ENCODE results near the gene RWDD1.

Gene RWDD1

GRCh38 chr6:116570856-116571682, at the start of gene RWDD1:
RWDD1 (plus strand) TSS chr6:116571504; CDS start chr6:116571583, 79 bp downstream.
- peak; percentile 92 for DNase-seq

DNA sequence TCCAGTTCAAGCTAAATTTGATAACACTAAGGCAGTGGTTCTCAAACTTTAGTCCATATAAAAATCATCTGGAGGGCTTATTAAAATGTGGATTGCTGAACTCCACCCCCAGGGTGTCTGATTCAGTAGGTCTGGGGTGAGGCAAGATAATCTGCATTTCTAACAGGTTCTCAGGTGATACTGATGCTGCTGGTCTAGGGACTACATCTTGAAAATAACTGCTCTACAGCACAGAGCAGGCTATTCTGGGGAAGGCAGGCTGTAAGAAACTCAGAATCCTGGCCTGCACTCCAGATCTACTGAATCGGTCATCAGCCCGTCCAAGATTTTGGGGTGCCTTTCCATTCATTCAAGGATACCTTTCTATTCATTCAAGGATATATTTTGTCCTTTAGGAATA, 48.4 kb upstream of the RWDD1 start:
- no peak for DNase-seq

DNA sequence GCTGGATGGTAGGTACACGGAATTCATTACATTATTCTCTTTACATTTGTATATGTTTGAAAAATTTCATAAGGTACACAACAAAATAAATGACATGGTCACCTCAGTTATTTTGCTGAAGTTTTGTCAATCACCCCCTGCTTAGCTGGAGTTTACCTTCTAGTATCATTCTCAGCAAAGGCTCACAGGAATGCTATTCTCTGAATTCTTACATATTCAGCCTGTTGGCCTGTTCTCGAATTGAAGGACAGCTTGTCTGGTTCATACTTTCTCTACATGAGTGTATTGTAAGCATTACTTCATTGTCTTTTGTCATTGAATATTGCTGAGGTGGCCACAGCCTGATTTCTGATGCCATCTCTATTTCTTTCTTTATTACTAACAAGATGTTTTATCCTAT, 47.1 kb upstream of the RWDD1 start:
- no peak for DNase-seq

- DNase-seq = no peak
These were observed 43.2 kb upstream of the RWDD1 start for GRCh38 chr6:116528133-116528532.

- DNase-seq = no peak
These were observed 42.5 kb upstream of the RWDD1 start for GRCh38 chr6:116528780-116529179.

DNA sequence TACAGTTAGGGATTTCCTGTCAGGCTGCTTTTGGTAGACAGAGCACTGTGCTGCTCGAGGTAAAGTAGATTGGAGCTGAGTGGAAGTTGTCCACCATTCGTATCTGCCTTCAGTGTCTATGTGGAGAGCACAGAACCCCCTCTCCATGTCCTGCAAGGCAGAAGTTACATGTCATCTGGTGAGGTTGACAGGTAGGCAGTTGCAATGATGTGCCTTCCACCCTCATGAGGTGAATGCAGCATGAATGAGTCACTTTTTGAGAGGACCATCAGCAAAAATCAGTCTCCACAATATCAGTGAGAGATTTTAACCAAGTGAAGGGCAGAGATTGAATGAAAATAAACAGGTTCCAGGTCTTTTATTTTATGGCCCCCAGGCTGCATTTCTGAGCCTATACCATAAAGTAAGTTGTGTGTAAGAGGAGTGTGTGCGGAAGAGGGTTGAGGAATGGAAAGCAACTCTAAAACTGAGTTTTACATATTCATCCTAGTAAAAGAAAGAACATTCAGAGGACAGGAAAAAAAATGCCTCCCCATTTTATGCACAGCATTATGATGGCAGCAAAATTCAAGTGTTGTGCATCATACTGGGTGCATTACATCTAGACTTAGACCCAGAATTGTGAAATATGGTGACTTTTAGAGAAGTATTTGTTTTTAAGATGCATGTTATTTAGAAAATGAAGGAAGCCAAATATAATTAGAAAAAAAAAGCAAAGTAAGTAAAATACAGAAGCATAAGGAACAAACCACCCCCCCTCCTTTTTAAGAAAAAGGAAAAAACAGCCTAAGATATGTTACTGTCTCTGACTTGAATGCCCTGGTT, 41.6 kb upstream of the RWDD1 start:
- no peak for DNase-seq

GRCh38 chr6:116530436-116530835, 40.9 kb upstream of the RWDD1 start:
- peak; percentile 67 for DNase-seq

GRCh38 chr6:116531675-116532570, 39.4 kb upstream of the RWDD1 start:
- DNase-seq = no peak

DNA sequence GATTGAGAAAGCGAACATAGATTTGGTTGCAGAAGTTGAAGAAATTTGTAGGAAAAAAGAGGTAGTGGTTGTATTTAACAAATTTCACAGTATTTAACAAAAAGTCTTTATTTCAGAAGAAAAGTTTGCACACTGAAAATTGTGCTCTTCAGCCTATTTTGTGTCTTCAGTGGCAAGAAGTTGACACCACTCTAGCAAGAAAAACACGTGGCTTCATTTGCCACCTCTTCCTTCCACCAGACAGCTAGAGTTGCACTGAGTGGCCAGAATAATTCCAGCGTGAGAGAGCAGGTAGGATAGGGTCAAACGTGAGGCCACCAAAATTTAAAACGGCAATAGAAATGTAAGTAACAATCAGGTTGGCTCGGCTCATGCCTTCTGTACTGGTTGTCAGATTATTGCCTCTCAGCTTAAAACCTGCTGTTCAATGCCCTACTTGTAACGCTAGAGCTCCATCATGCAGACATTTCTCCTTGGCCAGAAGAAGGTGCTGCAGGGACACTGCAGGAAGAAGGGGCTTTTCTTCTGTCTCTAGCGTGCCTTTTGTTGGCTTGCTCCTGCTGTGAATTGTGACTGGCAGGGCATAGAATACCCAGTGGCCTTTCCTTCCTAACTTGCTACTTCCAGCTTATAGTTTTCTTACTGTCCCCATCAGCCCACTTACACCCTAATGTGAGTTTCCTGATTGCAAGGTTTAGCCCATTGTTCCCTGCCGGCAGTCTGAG, 37.9 kb upstream of the RWDD1 start:
- DNase-seq = no peak

DNA sequence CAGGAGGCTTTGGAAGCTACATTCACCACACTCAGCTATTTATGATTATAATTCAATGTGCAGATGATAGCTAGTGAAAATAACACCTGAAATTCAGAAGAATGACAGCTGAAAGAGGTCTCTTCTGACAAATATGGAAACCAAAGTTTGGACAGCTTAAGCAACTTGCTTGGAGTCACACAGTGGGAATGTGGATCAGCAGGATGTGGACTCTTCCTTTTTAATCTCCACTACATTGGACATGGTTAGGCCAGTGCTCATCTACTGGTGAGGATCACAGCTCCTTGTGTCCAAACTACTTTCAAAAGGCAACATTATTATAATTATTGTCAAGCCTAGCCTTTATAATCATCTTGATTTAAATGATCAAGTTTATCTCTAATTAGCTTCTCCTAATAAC, 36.2 kb upstream of the RWDD1 start:
- no peak for DNase-seq

GRCh38 chr6:116536216-116536621, 35.1 kb upstream of the RWDD1 start:
- DNase-seq = no peak

DNA sequence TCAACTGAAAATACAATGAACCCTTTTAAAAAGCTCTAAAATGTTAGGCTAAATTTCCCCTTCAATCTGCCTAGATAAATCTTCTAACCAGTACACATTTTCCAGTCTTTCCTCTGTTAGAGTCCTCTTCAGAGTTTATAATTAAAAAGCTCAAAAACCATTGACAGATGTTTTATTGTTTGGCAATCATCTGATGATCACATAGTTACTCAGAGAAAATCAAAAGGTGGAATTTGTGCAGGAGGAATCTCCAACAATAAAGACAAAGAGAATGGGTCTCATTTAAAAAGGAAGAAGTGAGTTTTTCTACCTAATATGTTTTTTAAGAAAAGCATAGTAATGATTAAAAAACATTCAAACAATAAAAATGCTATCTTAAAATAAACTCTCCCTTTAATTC, 28.9 kb upstream of the RWDD1 start:
- no peak for DNase-seq

DNA sequence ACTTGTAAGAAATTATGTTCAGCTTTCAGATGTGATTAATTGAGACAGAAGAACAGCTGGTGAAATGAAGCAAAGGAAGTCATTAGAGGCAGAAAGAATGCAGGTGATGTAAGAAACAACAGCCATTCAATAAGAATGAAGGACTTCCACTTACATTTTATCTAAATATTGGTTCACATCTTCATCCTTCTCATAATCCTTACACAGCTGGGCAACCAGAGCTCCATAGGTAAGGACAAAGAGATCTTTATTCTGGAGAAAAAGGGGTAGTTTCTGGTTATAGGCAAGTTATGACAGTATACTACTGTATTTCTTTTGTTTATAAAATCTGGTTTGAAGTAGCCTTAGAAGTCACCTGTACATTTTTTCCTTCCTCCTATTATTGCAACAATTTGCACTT, 28.2 kb upstream of the RWDD1 start:
- DNase-seq = no peak

DNA sequence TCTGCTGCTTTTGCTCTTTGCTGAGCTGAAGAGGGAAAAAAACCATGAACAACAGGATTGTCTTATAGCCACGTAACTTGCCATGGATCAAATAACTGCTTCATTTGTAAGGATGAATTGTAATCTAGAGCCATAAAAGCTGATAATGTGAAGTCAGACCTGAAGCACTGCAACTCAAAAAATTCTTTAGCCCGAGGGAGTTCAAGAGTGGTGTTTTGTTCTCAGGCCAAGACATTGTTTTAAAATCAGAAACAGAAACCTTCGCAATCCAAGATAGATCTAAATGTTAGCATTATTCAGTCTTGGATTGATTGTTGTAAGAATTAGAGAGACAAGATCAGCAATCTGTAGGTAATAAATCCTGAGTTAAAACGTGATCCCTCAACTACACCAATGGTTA, 25.7 kb upstream of the RWDD1 start, which contains the start of gene TRAPPC3L:
Gene TRAPPC3L, minus strand, starts transcription at position 34 of the 400 bp plus-strand sequence. CDS start 170 bp downstream, outside the sequence.
- no peak for DNase-seq

GRCh38 chr6:116547358-116547757, 23.9 kb upstream of the RWDD1 start:
- no peak for DNase-seq

- no peak for DNase-seq
These were observed 20.5 kb upstream of the RWDD1 start for GRCh38 chr6:116550796-116551195.

DNA sequence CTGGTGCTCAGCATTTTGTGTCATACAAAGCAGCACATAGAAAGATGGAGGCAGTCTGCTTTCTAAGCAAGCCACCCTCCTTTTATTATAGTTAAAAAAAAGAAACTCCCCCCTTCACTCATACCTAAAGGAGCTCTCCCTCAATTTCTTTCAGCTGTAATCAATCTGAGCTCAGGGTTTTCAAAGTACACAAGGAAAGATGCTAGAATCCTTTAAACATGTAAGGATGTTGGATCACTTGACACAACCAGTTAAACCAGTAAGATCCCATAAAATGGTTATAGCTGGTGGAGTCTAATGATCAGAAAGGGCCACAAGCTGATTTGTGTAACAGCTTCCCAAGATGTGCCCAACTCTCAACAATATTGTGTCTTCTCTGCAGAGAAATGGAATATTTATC, 17.9 kb upstream of the RWDD1 start, which contains the start of gene CALHM4:
Gene CALHM4, plus strand, starts transcription at position 301 of the 400 bp plus-strand sequence. Its CDS starts 43 bp downstream, at position 344.
- DNase-seq = no peak

DNA sequence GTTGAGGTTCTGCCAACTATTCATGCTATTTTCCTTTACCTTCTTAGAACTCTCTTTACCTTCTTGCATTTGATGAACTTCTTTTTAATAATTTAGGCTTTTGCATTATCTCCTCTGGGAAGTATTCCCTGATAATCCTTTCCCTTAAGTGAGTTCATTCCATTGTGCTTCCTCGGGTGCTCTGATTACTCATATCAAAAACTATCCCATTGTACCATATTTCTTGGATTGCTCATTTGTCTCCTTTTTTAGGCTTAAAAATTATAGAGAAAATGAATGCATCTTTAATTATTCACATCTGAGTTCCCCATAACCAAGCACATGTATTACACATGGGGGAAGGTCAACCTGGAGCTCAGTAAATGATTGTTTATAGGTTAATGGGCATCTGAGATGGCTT, 15.2 kb upstream of the RWDD1 start:
- no peak for DNase-seq

DNA sequence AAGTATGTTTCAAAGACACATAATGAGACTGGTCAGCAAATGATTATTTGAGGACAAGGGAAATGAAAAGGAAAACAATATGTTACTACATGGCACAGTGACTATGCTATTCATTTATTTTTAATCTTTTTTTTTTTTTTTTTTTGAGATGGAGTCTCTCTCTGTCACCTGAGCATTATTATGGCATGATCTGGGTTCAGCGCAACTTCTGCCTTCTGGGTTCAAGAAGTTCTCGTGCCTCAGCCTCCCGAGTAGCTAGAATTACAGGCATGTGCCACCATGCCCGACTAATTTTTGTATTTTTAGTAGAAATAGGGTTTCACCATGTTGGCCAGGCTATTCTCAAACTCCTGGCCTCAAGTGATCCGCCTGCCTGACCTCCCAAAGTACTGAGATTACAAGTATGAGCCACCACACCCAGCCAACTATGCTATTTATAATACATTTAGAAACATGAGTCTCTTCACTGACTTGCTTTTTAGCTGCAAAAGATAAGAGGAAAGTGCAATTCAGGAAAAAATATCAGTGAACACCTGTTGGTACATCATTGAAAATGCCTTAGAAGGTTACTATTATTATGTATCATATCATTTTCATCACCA, 14.4 kb upstream of the RWDD1 start:
- no peak for DNase-seq

- DNase-seq = no peak
These were observed 13.4 kb upstream of the RWDD1 start for GRCh38 chr6:116557893-116558292.

GRCh38 chr6:116560130-116560529, 11.2 kb upstream of the RWDD1 start:
- DNase-seq = no peak

Measured in NCI-H1417 treated with DMSO at 0.1 percent for 48 hours (cell line).